HFFc6 (cell line): Measurements from ENCODE around the gene TPPP3. TPM values are rescaled to one million over a fixed set of nuclear protein-coding genes. Genes with fewer than 3 reads are reported as not detected.

Experiments
- DNase-seq: peaks from one replicate; pipeline ENCODE4 v3.0.0-alpha.2; 2018
- H3K27ac Mint-ChIP-seq: 2 replicates; pipeline ENCODE4 v1.8.0; 2020; ENCODE audit warnings: mild to moderate bottlenecking, mixed read lengths
- H3K27me3 Mint-ChIP-seq: 2 replicates; pipeline ENCODE4 v1.8.0; 2021; ENCODE audit warnings: mild to moderate bottlenecking, moderate library complexity, mixed read lengths; ENCODE audit not compliant: insufficient read depth
- H3K36me3 Mint-ChIP-seq: 2 replicates; pipeline ENCODE4 v1.8.0; 2021; ENCODE audit warnings: low read depth, mixed read lengths
- H3K4me1 Mint-ChIP-seq: 2 replicates; pipeline ENCODE4 v1.8.0; 2020; ENCODE audit warnings: low read depth, mixed read lengths
- H3K4me3 Mint-ChIP-seq: 2 replicates; pipeline ENCODE4 v1.8.0; 2020; ENCODE audit warnings: mild to moderate bottlenecking, moderate library complexity, mixed read lengths
- H3K9me3 Mint-ChIP-seq: 2 replicates; pipeline ENCODE4 v1.8.0; 2020; ENCODE audit warnings: mild to moderate bottlenecking, mixed read lengths
- total RNA-seq, 6 experiments: library from RNA; stranded (reverse); fragmentation: NEBNext Ultra II Directional; extraction: Animal tissue kit (Norgen Biotek cat#: 25700); gene quantifications; 2 replicates in 1 of 6; 3 replicates in 5 of 6; pipeline ENCODE4 v1.2.3, GENCODE V29; 2021
- TF ChIP-seq, protein P1 (sequence below): fragments of 200-600 bp; sonication (generic); IDR thresholded peaks from 2 replicates; pipeline ENCODE4 v1.5.0; 2021; ENCODE audit warnings: antibody characterized with exemption, mild to moderate bottlenecking

Gene TPPP3
- total RNA-seq, 6 experiments from 2014 or later, result 0.21 to 0.28 TPM; not detected in 4

DNA sequence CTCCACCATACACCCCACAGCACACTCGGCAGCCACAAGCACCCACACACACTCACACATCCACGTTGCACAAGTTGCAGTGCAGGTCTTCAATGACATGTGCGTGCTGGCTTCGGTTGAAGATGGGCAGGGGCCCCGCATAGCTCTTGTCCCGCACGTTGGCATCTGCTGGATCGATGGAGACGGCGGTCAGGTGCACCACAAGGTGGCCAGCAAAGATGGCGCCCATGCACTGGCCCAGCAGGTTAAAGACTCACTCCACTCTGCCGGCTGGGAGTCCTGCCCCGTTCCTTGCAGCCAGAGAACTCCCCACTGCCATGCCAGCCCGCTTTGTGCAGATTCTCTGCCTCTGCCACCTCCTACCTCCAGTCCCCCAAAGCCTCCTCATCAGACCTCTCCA is 7.6 kb upstream of the TPPP3 start:
- H3K4me3 Mint-ChIP-seq, result no peak overlapping the region
- H3K27ac Mint-ChIP-seq, result no peak overlapping the region
- peaks cover 13% of the 10 kb centered on the region for H3K4me1 Mint-ChIP-seq
- peaks cover 14% of the 10 kb centered on the region for H3K27me3 Mint-ChIP-seq
- no peak for DNase-seq
- TF ChIP-seq, protein P1, sequence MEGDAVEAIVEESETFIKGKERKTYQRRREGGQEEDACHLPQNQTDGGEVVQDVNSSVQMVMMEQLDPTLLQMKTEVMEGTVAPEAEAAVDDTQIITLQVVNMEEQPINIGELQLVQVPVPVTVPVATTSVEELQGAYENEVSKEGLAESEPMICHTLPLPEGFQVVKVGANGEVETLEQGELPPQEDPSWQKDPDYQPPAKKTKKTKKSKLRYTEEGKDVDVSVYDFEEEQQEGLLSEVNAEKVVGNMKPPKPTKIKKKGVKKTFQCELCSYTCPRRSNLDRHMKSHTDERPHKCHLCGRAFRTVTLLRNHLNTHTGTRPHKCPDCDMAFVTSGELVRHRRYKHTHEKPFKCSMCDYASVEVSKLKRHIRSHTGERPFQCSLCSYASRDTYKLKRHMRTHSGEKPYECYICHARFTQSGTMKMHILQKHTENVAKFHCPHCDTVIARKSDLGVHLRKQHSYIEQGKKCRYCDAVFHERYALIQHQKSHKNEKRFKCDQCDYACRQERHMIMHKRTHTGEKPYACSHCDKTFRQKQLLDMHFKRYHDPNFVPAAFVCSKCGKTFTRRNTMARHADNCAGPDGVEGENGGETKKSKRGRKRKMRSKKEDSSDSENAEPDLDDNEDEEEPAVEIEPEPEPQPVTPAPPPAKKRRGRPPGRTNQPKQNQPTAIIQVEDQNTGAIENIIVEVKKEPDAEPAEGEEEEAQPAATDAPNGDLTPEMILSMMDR, result no peak
- H3K9me3 Mint-ChIP-seq, result no peaks in the 10 kb centered on the region
- H3K36me3 Mint-ChIP-seq, result no peaks in the 10 kb centered on the region

DNA sequence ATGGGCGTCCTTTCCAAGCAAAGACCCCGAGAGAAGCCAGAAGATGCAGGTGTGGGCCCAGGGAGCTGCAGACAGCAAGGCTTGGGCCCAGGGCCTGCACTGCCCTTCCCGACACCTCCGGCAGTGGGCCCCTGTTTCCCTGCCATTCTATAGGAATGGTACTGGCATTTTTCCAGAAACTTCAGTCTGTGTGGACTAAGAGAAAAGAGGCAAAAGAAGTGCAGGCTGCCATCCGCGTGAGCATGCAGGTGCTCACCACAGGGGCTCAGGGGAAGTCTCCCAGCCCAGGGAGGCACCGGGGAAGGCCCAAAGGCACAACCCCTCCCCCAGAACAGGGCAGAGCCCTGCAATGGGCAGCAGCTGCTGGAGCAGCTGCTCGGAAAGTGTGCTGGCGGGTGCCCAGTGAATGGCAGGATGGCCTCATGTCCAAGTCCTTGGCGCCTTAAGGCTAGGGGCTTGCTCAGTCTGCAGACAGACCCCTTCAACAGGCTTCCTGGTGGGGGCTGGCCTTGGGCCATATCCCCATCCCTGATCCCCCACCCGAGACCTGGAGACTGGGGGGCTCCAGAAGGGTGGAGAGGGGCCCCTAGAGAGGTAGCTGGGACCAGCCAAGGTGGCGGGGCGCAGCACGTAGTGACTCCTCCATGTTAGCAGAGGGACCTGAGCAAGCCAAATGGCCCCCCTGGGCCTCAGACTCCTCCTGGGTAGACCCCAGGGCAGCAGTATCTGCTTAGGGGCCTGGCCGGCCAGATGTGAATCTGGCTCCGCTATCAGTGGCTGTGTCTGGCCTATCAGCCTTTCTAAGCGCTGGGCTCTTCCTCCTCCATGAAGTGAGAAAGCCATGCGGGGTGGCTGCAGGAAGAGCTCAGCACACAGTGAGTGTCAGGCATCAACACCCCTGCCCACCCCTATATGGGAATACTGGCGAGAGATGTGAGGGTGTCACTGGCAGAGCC is 6.7 kb upstream of the TPPP3 start:
- TF ChIP-seq, protein P1, result peak; percentile 41
- Mint-ChIP-seq H3K4me3 (no peak overlapping the region), H3K27me3 (peaks cover 14% of the 10 kb centered on the region), H3K4me1 (peaks cover 4% of the 10 kb centered on the region), H3K27ac (no peak overlapping the region), H3K9me3 (no peaks in the 10 kb centered on the region), H3K36me3 (no peaks in the 10 kb centered on the region)
- DNase-seq, result no peak

DNA sequence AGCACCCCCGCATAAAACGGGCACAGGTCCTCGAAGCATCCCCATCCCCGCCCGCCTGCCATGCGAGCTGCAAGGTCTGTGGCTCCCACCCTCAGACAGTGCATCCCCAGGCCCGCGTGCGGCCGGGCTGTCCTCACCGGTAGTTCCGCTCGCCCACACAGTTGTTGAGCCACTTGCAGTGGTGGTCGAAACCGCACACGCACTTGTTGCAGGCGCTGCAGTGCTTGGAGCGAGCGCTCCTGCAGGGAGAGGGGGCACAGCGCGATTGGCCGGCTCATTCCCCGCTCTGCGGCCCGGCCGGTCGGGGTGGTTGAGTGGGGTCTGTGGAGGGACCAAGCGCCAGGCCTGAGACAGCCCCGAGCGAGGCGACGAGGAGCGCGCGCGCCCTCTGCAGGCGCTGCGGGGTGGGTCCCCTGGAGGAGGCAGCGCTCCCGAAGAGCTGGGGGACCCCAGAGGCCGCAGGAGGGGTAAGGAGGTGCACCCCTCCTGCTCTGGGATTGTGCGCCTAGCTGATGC is 6.0 kb upstream of the TPPP3 start:
- no peak overlapping the region for H3K4me3 Mint-ChIP-seq
- H3K27ac Mint-ChIP-seq, result no peak overlapping the region
- peaks cover 15% of the 10 kb centered on the region for H3K27me3 Mint-ChIP-seq
- no peaks in the 10 kb centered on the region for H3K9me3 Mint-ChIP-seq
- no peaks in the 10 kb centered on the region for H3K4me1 Mint-ChIP-seq
- TF ChIP-seq, protein P1, result peak; percentile 78
- DNase-seq, result no peak
- no peaks in the 10 kb centered on the region for H3K36me3 Mint-ChIP-seq

DNA sequence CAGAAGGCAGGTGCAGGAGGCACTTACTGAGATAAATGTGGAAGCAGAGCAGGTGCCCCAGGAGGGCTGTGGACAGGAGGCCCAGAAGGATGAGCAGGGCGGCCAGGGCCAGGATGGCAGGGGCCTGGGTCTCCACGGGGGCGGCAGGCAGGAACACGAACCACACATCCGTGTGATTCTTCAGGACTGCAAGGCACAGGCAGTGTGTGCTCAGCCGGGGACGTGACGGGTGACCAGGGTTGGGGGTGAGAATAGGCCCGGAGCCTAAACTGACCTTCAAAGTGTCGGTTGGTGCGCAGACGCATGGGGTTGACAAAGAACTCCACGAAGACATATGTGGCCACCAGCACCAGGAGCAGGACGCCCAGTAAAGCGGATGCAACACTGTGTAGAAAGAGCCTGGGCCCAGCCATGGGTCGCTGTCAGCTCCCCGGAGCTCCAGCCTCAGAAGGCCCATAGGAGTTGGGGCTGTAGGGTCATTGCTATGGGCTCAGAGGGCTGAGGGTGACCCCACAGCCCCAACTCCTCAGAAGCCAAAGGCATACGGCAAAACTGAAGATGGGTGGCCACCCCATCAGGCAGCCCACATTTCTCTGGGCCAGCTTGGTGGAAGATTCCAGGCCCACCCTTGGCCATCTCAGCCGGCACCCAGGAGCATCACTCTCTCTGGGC is 5.4 kb upstream of the TPPP3 start:
- no peak overlapping the region for H3K4me3 Mint-ChIP-seq
- no peaks in the 10 kb centered on the region for H3K9me3 Mint-ChIP-seq
- TF ChIP-seq, protein P1, result no peak
- peaks cover 19% of the 10 kb centered on the region for H3K27me3 Mint-ChIP-seq
- H3K27ac Mint-ChIP-seq, result no peak overlapping the region
- no peaks in the 10 kb centered on the region for H3K4me1 Mint-ChIP-seq
- DNase-seq, result no peak
- no peaks in the 10 kb centered on the region for H3K36me3 Mint-ChIP-seq

DNA sequence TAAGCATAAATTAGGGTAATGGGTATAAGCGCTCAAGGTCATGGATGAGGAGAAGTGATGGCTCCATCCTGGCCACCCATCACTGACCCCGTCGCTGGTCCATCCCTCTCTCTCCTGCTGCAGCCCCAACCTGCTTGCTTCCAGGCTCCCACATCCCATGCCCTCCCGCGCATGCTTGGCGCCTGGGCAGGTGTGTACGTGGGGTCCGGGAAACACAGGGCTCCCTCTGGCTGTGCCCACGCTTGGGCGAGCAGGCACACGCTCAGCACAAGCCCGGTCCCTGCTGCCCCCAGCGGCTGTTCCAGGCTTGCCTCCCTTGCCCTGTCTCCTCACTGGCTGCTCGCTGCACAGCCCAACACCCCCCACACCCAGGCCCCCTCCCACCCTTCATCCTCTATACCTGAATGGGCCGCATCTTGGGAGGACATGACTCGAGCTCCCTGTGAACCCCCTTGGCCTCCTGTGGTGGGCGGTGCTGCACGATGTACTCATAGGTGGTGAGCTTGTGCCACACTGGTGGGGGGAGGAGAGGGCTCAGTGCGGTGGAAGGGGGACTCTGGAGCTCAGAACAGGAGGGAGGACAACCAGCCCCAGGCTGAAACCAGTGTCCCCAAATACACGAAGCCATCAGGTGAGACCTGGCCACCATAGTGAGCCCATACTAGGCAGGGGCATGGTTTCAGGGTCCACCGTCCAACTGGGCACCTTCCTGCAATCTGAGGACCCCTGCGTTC is 4.7 kb upstream of the TPPP3 start:
- Mint-ChIP-seq H3K4me3 (no peak overlapping the region), H3K36me3 (no peaks in the 10 kb centered on the region), H3K4me1 (no peaks in the 10 kb centered on the region), H3K27me3 (peaks cover 19% of the 10 kb centered on the region), H3K9me3 (no peaks in the 10 kb centered on the region), H3K27ac (no peak overlapping the region)
- TF ChIP-seq, protein P1, result no peak; the same call in 1 of the 2 replicates
- no peak for DNase-seq
